HFFc6 (cell line): ENCODE measurements around the gene KRT35. TPM values are rescaled to one million over a fixed set of nuclear protein-coding genes. Genes with fewer than 3 reads are reported as not detected.

Experiments
- DNase-seq: peaks from one replicate; pipeline ENCODE4 v3.0.0-alpha.2; 2018
- H3K27ac Mint-ChIP-seq: 2 replicates; pipeline ENCODE4 v1.8.0; 2020; ENCODE audit warnings: mild to moderate bottlenecking, mixed read lengths
- H3K27me3 Mint-ChIP-seq: 2 replicates; pipeline ENCODE4 v1.8.0; 2021; ENCODE audit warnings: mild to moderate bottlenecking, moderate library complexity, mixed read lengths; ENCODE audit not compliant: insufficient read depth
- H3K36me3 Mint-ChIP-seq: 2 replicates; pipeline ENCODE4 v1.8.0; 2021; ENCODE audit warnings: low read depth, mixed read lengths
- H3K4me1 Mint-ChIP-seq: 2 replicates; pipeline ENCODE4 v1.8.0; 2020; ENCODE audit warnings: low read depth, mixed read lengths
- H3K4me3 Mint-ChIP-seq: 2 replicates; pipeline ENCODE4 v1.8.0; 2020; ENCODE audit warnings: mild to moderate bottlenecking, moderate library complexity, mixed read lengths
- H3K9me3 Mint-ChIP-seq: 2 replicates; pipeline ENCODE4 v1.8.0; 2020; ENCODE audit warnings: mild to moderate bottlenecking, mixed read lengths
- total RNA-seq, 6 experiments: library from RNA; stranded (reverse); fragmentation: NEBNext Ultra II Directional; extraction: Animal tissue kit (Norgen Biotek cat#: 25700); gene quantifications; 2 replicates in 1 of 6; 3 replicates in 5 of 6; pipeline ENCODE4 v1.2.3, GENCODE V29; 2021
- TF ChIP-seq, protein P1 (sequence below): fragments of 200-600 bp; sonication (generic); IDR thresholded peaks from 2 replicates; pipeline ENCODE4 v1.5.0; 2021; ENCODE audit warnings: antibody characterized with exemption, mild to moderate bottlenecking

The KRT35 gene
- total RNA-seq, 6 experiments from 2014 or later = not detected

- TF ChIP-seq, protein P1, sequence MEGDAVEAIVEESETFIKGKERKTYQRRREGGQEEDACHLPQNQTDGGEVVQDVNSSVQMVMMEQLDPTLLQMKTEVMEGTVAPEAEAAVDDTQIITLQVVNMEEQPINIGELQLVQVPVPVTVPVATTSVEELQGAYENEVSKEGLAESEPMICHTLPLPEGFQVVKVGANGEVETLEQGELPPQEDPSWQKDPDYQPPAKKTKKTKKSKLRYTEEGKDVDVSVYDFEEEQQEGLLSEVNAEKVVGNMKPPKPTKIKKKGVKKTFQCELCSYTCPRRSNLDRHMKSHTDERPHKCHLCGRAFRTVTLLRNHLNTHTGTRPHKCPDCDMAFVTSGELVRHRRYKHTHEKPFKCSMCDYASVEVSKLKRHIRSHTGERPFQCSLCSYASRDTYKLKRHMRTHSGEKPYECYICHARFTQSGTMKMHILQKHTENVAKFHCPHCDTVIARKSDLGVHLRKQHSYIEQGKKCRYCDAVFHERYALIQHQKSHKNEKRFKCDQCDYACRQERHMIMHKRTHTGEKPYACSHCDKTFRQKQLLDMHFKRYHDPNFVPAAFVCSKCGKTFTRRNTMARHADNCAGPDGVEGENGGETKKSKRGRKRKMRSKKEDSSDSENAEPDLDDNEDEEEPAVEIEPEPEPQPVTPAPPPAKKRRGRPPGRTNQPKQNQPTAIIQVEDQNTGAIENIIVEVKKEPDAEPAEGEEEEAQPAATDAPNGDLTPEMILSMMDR = no peak
- 0 out of 2 replicates have a peak, but pooled peaks cover 4% of the 10 kb centered on the region for H3K9me3 Mint-ChIP-seq
- H3K36me3 Mint-ChIP-seq = peaks cover 9% of the 10 kb centered on the region
- DNase-seq = peak; percentile 6
- H3K27me3 Mint-ChIP-seq = peaks cover 2% of the 10 kb centered on the region; the same call in 1 of the 2 replicates
- H3K27ac Mint-ChIP-seq = peak overlapping the region; percentile 53; the same call in 1 of the 2 replicates
- H3K4me3 Mint-ChIP-seq = no peak overlapping the region
- peaks cover 82% of the 10 kb centered on the region for H3K4me1 Mint-ChIP-seq
These were observed 36.8 kb downstream of the KRT35 start for GRCh38 chr17:41444186-41444585.

DNA sequence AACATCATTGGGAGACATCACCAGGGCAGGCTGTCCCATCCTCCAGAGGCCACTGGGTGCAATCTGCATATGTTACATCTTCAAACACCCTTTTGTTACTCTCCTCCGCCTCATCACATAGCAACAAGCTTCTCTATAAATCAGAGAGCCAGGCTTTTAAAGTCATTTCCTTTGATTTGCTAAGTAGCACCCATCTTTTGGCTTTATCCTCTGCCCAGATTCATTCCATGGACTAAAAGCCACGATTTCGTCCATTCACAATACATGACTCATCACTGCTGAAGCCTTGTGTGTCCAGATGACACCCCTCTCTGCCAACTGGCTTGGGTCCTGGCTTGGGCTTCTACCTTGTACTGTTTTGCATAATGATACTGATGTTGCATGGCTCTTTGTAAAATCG is 38.2 kb downstream of the KRT35 start:
- H3K27ac Mint-ChIP-seq = peak overlapping the region; percentile 44
- DNase-seq = peak; percentile 77
- TF ChIP-seq, protein P1 = no peak
- 0 out of 2 replicates have a peak, but pooled peaks cover 4% of the 10 kb centered on the region for H3K9me3 Mint-ChIP-seq
- H3K36me3 Mint-ChIP-seq = peaks cover 9% of the 10 kb centered on the region
- peaks cover 2% of the 10 kb centered on the region; the same call in 1 of the 2 replicates for H3K27me3 Mint-ChIP-seq
- peaks cover 73% of the 10 kb centered on the region for H3K4me1 Mint-ChIP-seq
- no peak overlapping the region for H3K4me3 Mint-ChIP-seq

- H3K9me3 Mint-ChIP-seq = 0 out of 2 replicates have a peak, but pooled peaks cover 4% of the 10 kb centered on the region
- H3K4me1 Mint-ChIP-seq = peaks cover 52% of the 10 kb centered on the region
- H3K36me3 Mint-ChIP-seq = peaks cover 9% of the 10 kb centered on the region
- DNase-seq = no peak
- H3K27me3 Mint-ChIP-seq = peaks cover 2% of the 10 kb centered on the region; the same call in 1 of the 2 replicates
- no peak within 1 kb of the TSS for H3K27ac Mint-ChIP-seq
- TF ChIP-seq, protein P1 = no peak
- no peak within 1 kb of the TSS for H3K4me3 Mint-ChIP-seq
These were observed 40.4 kb downstream of the KRT35 start, which contains the start of gene KRT38 for GRCh38 chr17:41440531-41441033. Gene KRT38 (minus strand): TSS chr17:41440983. CDS start chr17:41440921, 62 bp downstream.

DNA sequence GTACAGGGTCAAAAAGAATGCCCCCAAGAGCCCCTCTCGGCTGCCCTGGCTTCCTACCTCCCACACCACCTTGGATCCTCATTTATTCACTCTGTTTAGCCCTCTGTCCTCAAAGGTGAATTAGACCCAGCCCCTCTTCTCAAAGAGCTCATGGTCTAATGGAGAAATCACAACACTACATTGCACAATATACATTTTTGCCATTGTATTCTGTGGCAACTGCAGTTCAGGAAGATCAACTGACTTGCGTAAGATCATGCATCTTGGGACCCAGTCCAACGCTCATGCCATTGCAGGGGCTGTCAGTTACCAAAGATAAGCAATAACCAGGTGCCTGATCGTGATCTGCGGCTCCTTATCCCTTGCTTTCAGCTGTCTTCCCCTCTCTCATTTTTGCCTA is 41.6 kb downstream of the KRT35 start:
- Mint-ChIP-seq H3K9me3 (0 out of 2 replicates have a peak, but pooled peaks cover 4% of the 10 kb centered on the region), H3K4me1 (peaks cover 40% of the 10 kb centered on the region), H3K36me3 (peaks cover 9% of the 10 kb centered on the region), H3K4me3 (no peak overlapping the region), H3K27me3 (peaks cover 2% of the 10 kb centered on the region; the same call in 1 of the 2 replicates), H3K27ac (no peak overlapping the region)
- TF ChIP-seq, protein P1 = no peak
- no peak for DNase-seq

GRCh38 chr17:41437769-41438168 is 43.2 kb downstream of the KRT35 start:
- H3K9me3 Mint-ChIP-seq = 0 out of 2 replicates have a peak, but pooled peaks cover 4% of the 10 kb centered on the region
- DNase-seq = peak; percentile 33
- peaks cover 31% of the 10 kb centered on the region for H3K4me1 Mint-ChIP-seq
- no peak overlapping the region for H3K27ac Mint-ChIP-seq
- TF ChIP-seq, protein P1 = no peak
- no peaks in the 10 kb centered on the region; the same call in 1 of the 2 replicates for H3K27me3 Mint-ChIP-seq
- H3K4me3 Mint-ChIP-seq = no peak overlapping the region
- peaks cover 9% of the 10 kb centered on the region for H3K36me3 Mint-ChIP-seq
